Smooth muscle cell (in vitro differentiated cells): ENCODE data around the gene FEM1B. TPM values are rescaled to one million over a fixed set of nuclear protein-coding genes. Genes with fewer than 3 reads are reported as not detected.

Experiments
- DNase-seq: peaks from one replicate; lab custom pipeline; 2025; ENCODE audit not compliant: unreplicated experiment; lab: John Stamatoyannopoulos, UW
- H2AFZ ChIP-seq: fragments of 200-600 bp; sonication (generic); 2 replicates; pipeline ENCODE4 v1.6.0; 2016; ENCODE audit warnings: antibody characterized with exemption, low read depth, mild to moderate bottlenecking
- H3F3A ChIP-seq: fragments of 200-600 bp; sonication (generic); 2 replicates; pipeline ENCODE4 v1.6.0; 2017; ENCODE audit warnings: antibody characterized with exemption, low read depth
- H3K27ac ChIP-seq: fragments of 200-600 bp; sonication (generic); 2 replicates; pipeline ENCODE4 v1.5.1; 2016; ENCODE audit warnings: low read depth, mild to moderate bottlenecking
- H3K27me3 ChIP-seq: fragments of 200-600 bp; sonication (generic); 2 replicates; pipeline ENCODE4 v1.6.1; 2016; ENCODE audit warnings: low read depth, mild to moderate bottlenecking
- H3K36me3 ChIP-seq: fragments of 200-600 bp; sonication (generic); 2 replicates; pipeline ENCODE4 v1.5.1; 2016; ENCODE audit warnings: low read depth
- H3K4me1 ChIP-seq: fragments of 200-600 bp; sonication (generic); 2 replicates; pipeline ENCODE4 v1.5.1; 2016; ENCODE audit warnings: low read depth
- H3K4me2 ChIP-seq: fragments of 200-600 bp; sonication (generic); 2 replicates; pipeline ENCODE4 v1.6.0; 2016; ENCODE audit warnings: mild to moderate bottlenecking
- H3K4me3 ChIP-seq: fragments of 200-600 bp; sonication (generic); 2 replicates; pipeline ENCODE4 v1.5.1; 2016; ENCODE audit warnings: mild to moderate bottlenecking
- H3K79me2 ChIP-seq: fragments of 200-600 bp; sonication (generic); 2 replicates; pipeline ENCODE4 v1.6.0; 2016; ENCODE audit warnings: low read depth, mild to moderate bottlenecking
- H3K9ac ChIP-seq: fragments of 200-600 bp; sonication (generic); 2 replicates; pipeline ENCODE4 v1.6.0; 2016; ENCODE audit warnings: low read depth
- H3K9me3 ChIP-seq: fragments of 200-600 bp; sonication (generic); replicated peaks from 2 replicates; pipeline ENCODE4 v1.5.1; 2016; ENCODE audit warnings: low read depth
- H4K20me1 ChIP-seq: fragments of 200-600 bp; sonication (generic); 2 replicates; pipeline ENCODE4 v1.6.0; 2016; ENCODE audit warnings: low read depth
- WGBS: methylation state at CpG from one replicate; pipeline ENCODE4 v1.1.7; 2016; ENCODE audit warnings: low lambda C conversion rate; 5-methylcytosine and 5-hydroxymethylcytosine counted together
- polyA plus RNA-seq: library from polyadenylated mRNA; unstranded; fragments of >200 nt; fragmentation: Nextera tagmentation; extraction: Ambion mirVana; gene quantifications from 2 replicates; pipeline ENCODE4 v1.2.1, GENCODE V29; 2016
- total RNA-seq: library from RNA; depleted of rRNA; stranded (reverse); fragments of >200 nt; gene quantifications from 2 replicates; pipeline ENCODE4 v1.2.3, GENCODE V29; 2014
- TF ChIP-seq, protein P1 (sequence below): fragments of 200-600 bp; sonication (generic); IDR thresholded peaks from 2 replicates; pipeline ENCODE4 v1.5.1; 2017; ENCODE audit warnings: borderline replicate concordance, mild to moderate bottlenecking, antibody characterized with exemption; ENCODE audit not compliant: insufficient read depth, poor library complexity, severe bottlenecking

Gene FEM1B
- total and polyA plus RNA-seq, 2 experiments from 2014 or later = 13.0 to 41.4 TPM

DNA sequence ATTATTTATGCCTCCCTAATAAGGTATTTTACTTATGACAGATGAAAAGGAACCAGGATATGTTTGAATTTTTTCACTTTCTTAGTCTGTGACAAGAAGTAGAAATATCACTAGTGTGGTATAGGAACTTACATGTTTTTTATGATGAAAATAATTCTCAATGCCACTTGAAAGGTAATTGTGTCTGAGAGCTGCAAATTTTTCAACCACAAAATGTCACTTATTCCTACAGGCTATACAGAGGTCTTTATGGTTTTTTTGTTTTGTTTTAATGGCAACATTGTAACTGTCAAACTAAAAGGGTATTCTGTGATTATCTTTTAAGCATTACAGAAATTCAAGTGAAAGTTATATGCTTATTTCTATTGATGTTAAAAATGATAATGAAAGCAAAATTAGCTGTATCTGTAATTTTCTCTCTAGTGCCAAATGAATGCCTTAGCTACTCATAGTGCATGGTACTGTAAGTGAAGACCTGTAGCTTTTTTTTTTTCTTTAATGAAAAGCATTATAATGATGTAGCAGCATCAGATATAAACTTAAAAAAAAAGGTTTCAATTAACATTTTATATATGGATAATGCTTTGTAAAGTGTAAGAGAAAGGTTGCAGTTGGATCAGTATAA, 14.7 kb downstream of the FEM1B start:
- peak overlapping the region; percentile 20 for H3K27ac ChIP-seq
- TF ChIP-seq, protein P1, sequence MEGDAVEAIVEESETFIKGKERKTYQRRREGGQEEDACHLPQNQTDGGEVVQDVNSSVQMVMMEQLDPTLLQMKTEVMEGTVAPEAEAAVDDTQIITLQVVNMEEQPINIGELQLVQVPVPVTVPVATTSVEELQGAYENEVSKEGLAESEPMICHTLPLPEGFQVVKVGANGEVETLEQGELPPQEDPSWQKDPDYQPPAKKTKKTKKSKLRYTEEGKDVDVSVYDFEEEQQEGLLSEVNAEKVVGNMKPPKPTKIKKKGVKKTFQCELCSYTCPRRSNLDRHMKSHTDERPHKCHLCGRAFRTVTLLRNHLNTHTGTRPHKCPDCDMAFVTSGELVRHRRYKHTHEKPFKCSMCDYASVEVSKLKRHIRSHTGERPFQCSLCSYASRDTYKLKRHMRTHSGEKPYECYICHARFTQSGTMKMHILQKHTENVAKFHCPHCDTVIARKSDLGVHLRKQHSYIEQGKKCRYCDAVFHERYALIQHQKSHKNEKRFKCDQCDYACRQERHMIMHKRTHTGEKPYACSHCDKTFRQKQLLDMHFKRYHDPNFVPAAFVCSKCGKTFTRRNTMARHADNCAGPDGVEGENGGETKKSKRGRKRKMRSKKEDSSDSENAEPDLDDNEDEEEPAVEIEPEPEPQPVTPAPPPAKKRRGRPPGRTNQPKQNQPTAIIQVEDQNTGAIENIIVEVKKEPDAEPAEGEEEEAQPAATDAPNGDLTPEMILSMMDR = no peak
- peaks cover 31% of the 10 kb centered on the region for H3F3A ChIP-seq
- no peak overlapping the region for H3K9ac ChIP-seq
- no peak overlapping the region for H3K4me2 ChIP-seq
- H3K27me3 ChIP-seq = no peaks in the 10 kb centered on the region
- no peak overlapping the region for H3K4me3 ChIP-seq
- peaks cover 3% of the 10 kb centered on the region for H3K36me3 ChIP-seq
- H2AFZ ChIP-seq = no peak overlapping the region
- H3K9me3 ChIP-seq = no peaks in the 10 kb centered on the region
- H3K79me2 ChIP-seq = peaks cover 74% of the 10 kb centered on the region
- DNase-seq = no peak
- peaks cover 85% of the 10 kb centered on the region for H4K20me1 ChIP-seq
- no peaks in the 10 kb centered on the region for H3K4me1 ChIP-seq

DNA sequence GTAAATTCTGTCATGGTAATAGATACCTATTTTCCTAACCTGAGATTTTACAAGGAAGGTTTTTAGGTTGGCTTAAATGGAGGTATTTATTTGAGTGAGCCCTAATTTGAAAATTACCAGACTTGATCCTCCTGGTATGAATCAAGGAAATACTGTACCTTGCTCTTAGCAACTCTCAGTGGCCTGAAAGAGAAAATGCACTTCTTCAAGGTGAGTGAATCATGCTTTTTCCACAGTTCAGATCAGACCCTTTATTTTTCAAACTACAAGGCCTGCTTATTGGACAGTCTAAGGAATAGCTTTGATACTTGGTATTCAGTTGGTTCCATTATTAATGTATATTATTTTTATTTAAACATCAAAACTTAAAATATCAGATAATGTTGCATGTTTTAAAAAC, 15.4 kb downstream of the FEM1B start:
- Histone ChIP-seq H2AFZ (no peak overlapping the region), H3K4me2 (no peak overlapping the region), H3F3A (peaks cover 31% of the 10 kb centered on the region), H4K20me1 (peaks cover 78% of the 10 kb centered on the region), H3K79me2 (peaks cover 67% of the 10 kb centered on the region), H3K9ac (no peak overlapping the region), H3K4me1 (no peaks in the 10 kb centered on the region), H3K27me3 (no peaks in the 10 kb centered on the region), H3K36me3 (peaks cover 3% of the 10 kb centered on the region), H3K4me3 (no peak overlapping the region), H3K27ac (peak overlapping the region; percentile 20), H3K9me3 (no peaks in the 10 kb centered on the region)
- DNase-seq = no peak
- TF ChIP-seq, protein P1 = no peak

DNA sequence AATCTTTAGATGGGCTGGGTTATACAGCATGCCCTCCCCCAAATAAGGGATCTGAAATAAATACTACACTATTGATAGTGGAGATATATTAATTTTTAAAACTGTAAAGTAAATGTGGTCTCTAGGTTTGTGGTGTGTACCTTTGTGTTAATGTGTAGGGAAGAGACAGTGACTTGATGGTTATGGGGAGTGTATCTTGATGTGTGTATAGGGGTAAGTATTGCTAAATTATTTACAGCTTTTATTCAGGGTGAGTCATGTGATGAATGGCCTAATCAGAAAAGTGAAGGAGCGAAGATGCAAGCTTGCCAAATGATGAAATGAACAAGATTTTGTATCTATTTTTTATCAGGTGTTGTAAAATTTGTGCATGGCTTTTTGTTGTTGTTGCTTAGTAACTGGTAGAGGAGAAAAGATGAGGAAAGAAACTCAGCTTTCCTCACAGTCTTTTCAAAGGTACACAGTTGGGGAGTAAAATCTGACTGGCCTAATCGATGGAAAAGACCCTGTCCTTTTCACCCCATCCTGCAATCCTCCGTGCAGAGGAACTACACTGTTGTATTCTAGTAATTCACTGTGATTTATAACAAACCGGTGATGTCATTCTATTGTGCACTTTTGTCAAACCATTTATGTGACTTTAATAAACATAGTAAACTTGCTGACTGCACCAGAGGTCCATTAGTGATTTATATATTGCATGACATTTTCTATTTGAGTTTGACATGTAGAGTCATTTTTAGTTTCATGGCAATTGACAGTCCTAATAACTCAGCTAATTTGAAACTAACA, 17.7 kb downstream of the FEM1B start:
- 96% methylated on average over 4 of the region's 4 CpGs for WGBS
- Histone ChIP-seq H3K9ac (no peak overlapping the region), H4K20me1 (peaks cover 55% of the 10 kb centered on the region), H3K4me1 (no peaks in the 10 kb centered on the region), H3K27me3 (no peaks in the 10 kb centered on the region), H3K9me3 (no peaks in the 10 kb centered on the region), H2AFZ (no peak overlapping the region), H3K79me2 (peaks cover 44% of the 10 kb centered on the region), H3K36me3 (peaks cover 3% of the 10 kb centered on the region), H3K27ac (peak overlapping the region; percentile 14), H3F3A (peaks cover 31% of the 10 kb centered on the region), H3K4me2 (no peak overlapping the region), H3K4me3 (no peak overlapping the region)
- no peak for DNase-seq
- TF ChIP-seq, protein P1 = no peak

DNA sequence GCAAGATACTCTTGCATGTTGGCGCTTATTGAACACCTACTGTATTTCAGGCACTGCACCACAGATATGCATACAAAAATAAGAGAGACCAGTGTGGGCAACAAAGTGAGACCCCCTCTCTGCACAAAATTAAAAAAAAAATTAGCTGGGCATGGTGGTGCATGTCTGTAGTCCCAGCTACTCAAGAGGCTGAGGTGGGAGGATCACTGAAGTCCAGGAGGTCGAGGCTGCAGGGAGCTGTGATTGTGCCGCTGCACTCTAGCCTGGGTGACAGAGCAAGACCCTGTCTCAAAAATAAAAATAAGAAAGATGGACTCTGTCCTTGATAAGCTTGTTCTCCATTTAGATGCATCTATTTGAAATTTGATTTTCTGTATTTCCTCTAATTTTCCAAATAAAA, 20.8 kb downstream of the FEM1B start:
- peaks cover 14% of the 10 kb centered on the region for H3F3A ChIP-seq
- no peak overlapping the region for H3K4me3 ChIP-seq
- TF ChIP-seq, protein P1 = no peak
- H3K27ac ChIP-seq = no peak overlapping the region
- H3K79me2 ChIP-seq = peaks cover 14% of the 10 kb centered on the region
- H2AFZ ChIP-seq = no peak overlapping the region
- peaks cover 24% of the 10 kb centered on the region for H4K20me1 ChIP-seq
- H3K36me3 ChIP-seq = peaks cover 6% of the 10 kb centered on the region
- H3K9ac ChIP-seq = no peak overlapping the region
- H3K9me3 ChIP-seq = no peaks in the 10 kb centered on the region
- DNase-seq = no peak
- H3K4me2 ChIP-seq = no peak overlapping the region
- H3K4me1 ChIP-seq = no peaks in the 10 kb centered on the region
- H3K27me3 ChIP-seq = no peaks in the 10 kb centered on the region
- 92% methylated on average over 3 of the region's 3 CpGs for WGBS
